HG03378 (cell line): ENCODE measurements around the gene CEP95.

Experiments
- ATAC-seq: cut with Tn5 transposase; IDR thresholded peaks from one replicate; pipeline ENCODE4 v1.9.1; 2021; ENCODE audit warnings: mild to moderate bottlenecking, moderate library complexity; ENCODE audit not compliant: unreplicated experiment

CEP95 gene

GRCh38 chr17:64496348-64496785 lies 10.4 kb upstream of the CEP95 start:
- no peak for ATAC-seq

GRCh38 chr17:64496786-64497564 lies 9.8 kb upstream of the CEP95 start, which contains the start of gene POLG2:
Gene POLG2, minus strand, starts transcription at chr17:64497054. Its CDS starts 86 bp downstream, at chr17:64496968.
- ATAC-seq = peak; percentile 63

GRCh38 chr17:64497565-64498035 lies 9.2 kb upstream of the CEP95 start:
- ATAC-seq = no peak

- no peak for ATAC-seq
Observed at GRCh38 chr17:64498308-64499203, 8.2 kb upstream of the CEP95 start.

GRCh38 chr17:64499805-64500486 lies 6.8 kb upstream of the CEP95 start:
- ATAC-seq = no peak

GRCh38 chr17:64500487-64500859 lies 6.3 kb upstream of the CEP95 start:
- no peak for ATAC-seq

- ATAC-seq = no peak
Observed at GRCh38 chr17:64500862-64501765, 5.7 kb upstream of the CEP95 start.

GRCh38 chr17:64502021-64502420 lies 4.8 kb upstream of the CEP95 start:
- no peak for ATAC-seq

- ATAC-seq = no peak
Observed at GRCh38 chr17:64502809-64503208, 4.0 kb upstream of the CEP95 start.

GRCh38 chr17:64503341-64503740 lies 3.4 kb upstream of the CEP95 start:
- no peak for ATAC-seq

GRCh38 chr17:64503821-64504768 lies 2.7 kb upstream of the CEP95 start:
- no peak for ATAC-seq

- ATAC-seq = no peak
Observed at GRCh38 chr17:64504769-64505339, 1.9 kb upstream of the CEP95 start.

GRCh38 chr17:64505340-64506200 lies 1.2 kb upstream of the CEP95 start:
- no peak for ATAC-seq

GRCh38 chr17:64506201-64506575 lies 589 bp upstream of the CEP95 start, which contains the start of gene DDX5:
Gene DDX5, minus strand, starts transcription at chr17:64506289. Its CDS starts 170 bp downstream, at chr17:64506119.
- ATAC-seq = peak; percentile 54

- ATAC-seq = peak; percentile 21
Observed at GRCh38 chr17:64507413-64507782, 621 bp downstream of the CEP95 start.

GRCh38 chr17:64508683-64509082 lies 1.9 kb downstream of the CEP95 start:
- no peak for ATAC-seq

GRCh38 chr17:64509179-64509578 lies 2.4 kb downstream of the CEP95 start:
- no peak for ATAC-seq

- ATAC-seq = no peak
Observed at GRCh38 chr17:64515419-64515818, 8.6 kb downstream of the CEP95 start.
